Erythroblast (primary cell): ENCODE results near the gene PDIA5.

Experiments used
- DNase-seq, 2 experiments: peaks; one replicate each; lab custom pipeline; 2025; lab: John Stamatoyannopoulos, UW
- GATA1 ChIP-seq: IDR thresholded peaks from 2 replicates; pipeline ENCODE4 v1.6.1; 2011; ENCODE audit warnings: low read depth, mild to moderate bottlenecking, control low read depth, low read length, moderate library complexity
- POLR2A ChIP-seq: IDR thresholded peaks from 2 replicates; pipeline ENCODE4 v1.6.1; 2011; ENCODE audit warnings: mild to moderate bottlenecking, low read length

The PDIA5 gene

GRCh38 chr3:123053107-123053506, 13.7 kb upstream of the PDIA5 start:
- no peak for DNase-seq
- TF ChIP-seq POLR2A (no peak), GATA1 (no peak)

DNA sequence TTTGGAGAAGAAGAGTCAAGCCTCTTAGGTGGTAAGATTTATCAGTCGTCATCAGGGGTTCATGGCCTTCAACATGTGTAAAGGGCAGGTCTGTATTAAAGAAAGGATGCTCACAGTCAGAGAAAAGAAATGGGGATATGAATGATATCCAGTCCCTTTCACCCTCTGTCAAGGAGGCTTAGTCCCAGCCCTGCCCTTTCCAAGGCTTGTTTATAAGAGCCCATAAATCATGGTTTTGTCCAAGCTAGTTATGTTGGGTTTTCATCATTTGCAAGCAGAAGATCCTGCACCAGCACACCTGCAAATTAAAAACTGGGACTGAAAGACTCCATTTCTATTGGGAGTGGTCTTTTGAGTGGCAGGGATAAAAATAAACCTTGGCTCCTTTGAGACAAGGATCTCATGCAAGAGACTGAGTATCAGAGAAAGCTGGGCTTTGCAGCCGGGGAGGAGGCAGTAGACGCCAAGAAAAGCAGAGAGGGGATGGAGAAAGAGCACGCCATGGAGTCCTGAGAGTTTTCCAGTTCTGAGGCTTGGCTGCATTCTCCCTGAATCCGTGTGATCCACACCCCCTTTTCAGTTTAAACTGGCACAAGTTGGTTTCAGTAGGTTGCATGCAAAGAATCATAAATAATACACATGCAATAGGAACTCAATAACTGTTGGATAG, 12.6 kb upstream of the PDIA5 start:
- DNase-seq: no peak
- no peak for TF ChIP-seq POLR2A
- no peak for TF ChIP-seq GATA1

- no peak for DNase-seq
- TF ChIP-seq POLR2A (no peak), GATA1 (no peak)
Measured at GRCh38 chr3:123054931-123055330, 11.9 kb upstream of the PDIA5 start.

GRCh38 chr3:123055352-123055751, 11.5 kb upstream of the PDIA5 start:
- no peak for DNase-seq
- no peak for TF ChIP-seq GATA1
- no peak for TF ChIP-seq POLR2A

DNA sequence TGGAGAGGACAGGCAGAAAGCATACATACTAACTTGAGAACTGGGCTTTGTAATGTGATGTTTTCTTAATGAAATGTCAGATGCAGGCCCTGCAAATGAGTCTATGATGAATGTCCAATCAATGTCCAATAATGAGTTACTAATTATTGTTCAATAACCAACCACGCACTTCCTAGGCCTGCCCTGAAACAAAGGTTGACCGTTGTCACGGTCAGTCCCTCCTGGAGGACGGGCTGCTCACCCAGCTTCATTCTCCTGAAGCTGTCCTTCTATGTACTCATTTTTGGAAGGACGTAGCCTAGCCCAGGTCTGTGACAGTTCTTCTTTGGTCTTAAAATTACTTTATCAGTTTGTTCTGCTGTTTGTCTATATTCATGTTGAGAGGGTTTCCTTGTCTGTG, 8.3 kb upstream of the PDIA5 start:
- TF ChIP-seq POLR2A: no peak
- no peak for TF ChIP-seq GATA1
- no peak for DNase-seq

DNA sequence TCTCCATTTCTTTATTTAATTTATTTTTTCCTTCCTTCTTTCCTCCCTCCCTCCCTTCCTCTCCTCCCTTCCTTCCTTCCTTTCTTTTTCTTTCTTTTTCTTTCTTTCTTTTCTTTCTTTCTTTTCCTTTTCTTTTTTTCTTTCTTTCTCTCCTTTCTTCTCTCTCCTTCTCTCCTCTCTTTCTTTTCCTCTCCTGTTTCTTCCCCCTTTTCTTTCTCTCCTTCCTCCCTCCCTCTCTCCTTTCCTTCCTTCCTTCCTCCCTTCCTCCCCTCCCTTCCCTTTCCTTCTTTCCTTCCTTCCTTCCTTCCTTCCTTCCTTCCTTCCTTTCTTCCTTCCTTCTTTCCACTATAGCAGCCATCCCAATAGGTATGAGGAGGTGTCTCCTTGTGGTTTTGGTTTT, 6.8 kb upstream of the PDIA5 start:
- DNase-seq: no peak
- TF ChIP-seq GATA1 (no peak), POLR2A (no peak)

GRCh38 chr3:123061856-123062255, 5.0 kb upstream of the PDIA5 start:
- TF ChIP-seq GATA1 (no peak), POLR2A (no peak)
- DNase-seq: no peak

DNA sequence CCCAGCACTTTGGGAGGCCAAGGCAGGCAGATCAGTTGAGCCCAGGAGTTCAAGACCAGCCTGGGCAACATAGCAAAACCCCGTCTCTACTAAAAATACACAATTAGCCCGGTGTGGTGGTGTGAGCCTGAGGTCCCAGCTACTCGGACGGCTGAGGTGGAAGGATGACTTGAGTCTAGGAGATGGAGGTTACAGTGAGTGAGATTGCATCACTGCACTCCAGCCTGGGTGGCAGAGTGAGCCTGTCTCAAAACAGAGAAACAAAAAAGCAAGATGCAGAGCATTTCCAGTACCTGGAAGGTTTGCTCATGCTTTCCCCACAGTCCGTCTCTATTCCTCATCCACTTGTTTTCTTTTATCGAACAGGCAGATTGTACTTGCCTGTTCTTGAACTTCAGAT, 3.8 kb upstream of the PDIA5 start:
- no peak for DNase-seq
- TF ChIP-seq POLR2A: no peak
- TF ChIP-seq GATA1: no peak

- DNase-seq: no peak
- TF ChIP-seq POLR2A: no peak
- no peak for TF ChIP-seq GATA1
Measured at GRCh38 chr3:123064506-123064905, 2.3 kb upstream of the PDIA5 start.

DNA sequence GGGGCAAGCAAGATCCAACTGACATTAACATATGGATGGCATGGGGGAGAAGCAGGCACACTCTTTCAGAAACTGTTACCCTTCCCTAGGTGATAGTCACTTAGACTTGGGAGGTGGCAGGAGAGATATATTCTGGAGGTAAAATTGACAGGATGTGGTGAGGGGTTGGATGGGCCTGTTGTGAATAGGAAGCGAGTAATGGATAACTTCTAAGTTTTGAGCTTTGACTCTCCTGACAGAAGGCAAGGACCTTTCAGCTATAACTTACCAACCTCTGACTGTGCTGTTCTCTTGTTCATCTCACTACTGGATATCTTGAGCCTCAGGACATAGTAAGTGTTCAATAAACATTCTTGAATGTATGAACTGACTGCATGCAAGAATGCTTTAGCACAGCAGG, 1.9 kb upstream of the PDIA5 start:
- no peak for DNase-seq
- no peak for TF ChIP-seq POLR2A

- TF ChIP-seq GATA1: no peak
- TF ChIP-seq POLR2A: no peak
- DNase-seq: no peak
Measured at GRCh38 chr3:123066599-123066895, 278 bp upstream of the PDIA5 start.

DNA sequence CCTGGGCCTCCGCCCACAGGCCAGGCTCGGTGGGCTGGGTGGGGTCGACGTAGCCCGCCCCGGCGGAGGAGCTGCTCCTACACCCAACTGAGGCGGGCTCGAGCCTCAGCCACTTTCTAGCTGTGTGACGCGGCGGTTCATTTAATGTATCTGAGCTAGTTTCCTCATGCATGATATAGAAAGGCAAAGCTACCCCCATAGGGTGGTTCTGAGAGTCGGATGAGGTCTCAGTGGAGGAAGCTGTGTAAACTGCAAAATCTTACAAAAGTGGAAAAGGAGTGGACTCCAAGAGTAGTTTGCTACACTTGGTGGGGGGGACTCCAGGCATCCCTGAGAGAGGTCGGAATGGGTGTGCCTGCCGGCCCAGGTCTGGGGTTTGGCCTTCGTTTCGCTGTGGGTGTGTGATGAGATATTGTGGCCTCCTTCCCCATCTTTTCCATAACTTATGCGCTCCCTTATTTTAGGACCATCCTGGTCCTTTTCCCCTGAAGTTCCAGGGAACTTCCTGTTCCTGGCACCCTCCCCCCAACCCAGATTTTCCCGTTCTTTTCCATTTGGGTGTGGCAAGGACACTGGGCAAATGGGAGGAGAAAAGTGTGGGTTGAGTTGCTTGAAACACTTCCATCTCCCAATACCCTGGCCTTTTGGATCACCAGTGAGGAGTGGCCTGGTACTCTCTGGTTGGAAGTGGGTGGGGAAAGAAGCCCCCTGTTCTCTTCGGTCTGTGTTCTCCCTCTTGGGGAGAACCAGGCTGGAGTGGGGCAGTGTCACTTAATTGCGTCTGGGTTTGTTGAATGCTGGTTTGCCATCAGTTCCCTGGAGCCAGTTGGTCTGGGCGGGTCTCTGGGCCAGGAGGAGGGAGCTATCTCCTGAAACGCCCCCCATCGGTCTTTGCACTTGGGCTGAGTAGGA, 1.1 kb downstream of the PDIA5 start:
- peak; percentile 44 to 45 for DNase-seq
- TF ChIP-seq POLR2A (no peak), GATA1 (no peak)

- peak in 1 of 2 experiments; percentile 21 for DNase-seq
- TF ChIP-seq GATA1 (no peak), POLR2A (no peak)
Measured at GRCh38 chr3:123068601-123069381, 2.0 kb downstream of the PDIA5 start.

DNA sequence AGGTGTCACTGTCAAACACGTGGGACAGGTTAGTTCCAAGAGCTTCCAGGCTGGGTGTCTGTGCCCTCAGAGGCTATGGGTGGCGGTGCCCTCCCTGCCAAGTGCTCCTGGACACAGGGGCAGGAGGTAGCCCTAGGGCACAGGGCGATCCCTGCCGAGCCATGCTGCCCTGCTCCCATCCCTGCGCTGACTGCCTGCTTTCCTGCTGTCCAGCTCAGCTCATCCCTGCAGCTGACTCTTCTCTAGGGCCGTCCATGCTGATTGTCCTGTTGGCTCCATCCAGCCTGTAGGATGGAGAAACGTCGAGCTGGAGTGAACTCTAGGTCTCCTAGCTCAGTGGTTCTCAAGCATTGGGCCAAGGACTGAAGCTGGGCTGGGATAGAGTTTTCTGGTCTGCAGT, 3.7 kb downstream of the PDIA5 start:
- TF ChIP-seq GATA1 (no peak), POLR2A (no peak)
- DNase-seq: no peak
